ENCODE measurements around the gene PRDX4.
"Not testable (repeated sequence)": the region's sequence is repeated elsewhere in the genome, so short reads cannot be mapped to it uniquely, and the experiment has no call there.

Gene PRDX4

DNA sequence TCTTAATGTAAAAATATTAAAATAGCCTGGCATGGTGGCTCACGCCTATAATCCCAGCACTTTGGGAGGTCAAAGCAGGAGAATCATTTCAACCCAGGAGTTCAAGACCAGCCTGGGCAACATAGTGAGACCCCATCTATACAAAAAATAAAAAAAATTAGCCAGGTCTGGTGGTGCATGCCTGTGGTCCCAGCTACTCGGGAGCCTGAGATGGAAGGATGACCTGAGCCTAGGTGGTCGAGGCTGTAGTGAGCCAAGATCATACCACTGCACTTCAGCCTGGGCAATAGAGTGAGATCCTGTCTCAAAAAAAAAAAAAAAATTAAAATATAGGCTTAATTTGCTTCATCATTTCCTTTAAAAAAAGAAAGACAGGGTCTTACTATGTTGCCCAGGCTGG, 9.2 kb downstream of the PRDX4 start:
- not testable (repeated sequence) for DNase-seq

DNA sequence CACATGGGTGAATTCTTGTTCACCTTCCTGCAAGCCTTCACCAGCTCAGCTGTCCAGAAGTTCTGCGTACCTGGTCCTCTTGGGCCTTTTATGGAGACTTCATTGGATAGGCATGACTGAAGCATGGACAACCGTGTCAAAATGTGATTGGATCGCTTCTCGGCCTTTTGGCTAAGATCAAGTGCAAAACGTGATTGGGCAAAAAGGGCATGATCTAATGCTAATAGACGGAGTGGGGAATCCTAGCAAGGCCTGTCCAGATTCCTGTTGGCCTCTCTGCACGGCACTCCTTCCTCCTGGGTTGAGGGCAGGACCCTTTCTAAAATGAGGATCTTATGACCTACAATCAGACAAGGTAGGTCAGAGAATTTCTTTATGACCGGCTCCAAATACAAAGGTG, 24.9 kb downstream of the PRDX4 start:
- no peak for DNase-seq

DNA sequence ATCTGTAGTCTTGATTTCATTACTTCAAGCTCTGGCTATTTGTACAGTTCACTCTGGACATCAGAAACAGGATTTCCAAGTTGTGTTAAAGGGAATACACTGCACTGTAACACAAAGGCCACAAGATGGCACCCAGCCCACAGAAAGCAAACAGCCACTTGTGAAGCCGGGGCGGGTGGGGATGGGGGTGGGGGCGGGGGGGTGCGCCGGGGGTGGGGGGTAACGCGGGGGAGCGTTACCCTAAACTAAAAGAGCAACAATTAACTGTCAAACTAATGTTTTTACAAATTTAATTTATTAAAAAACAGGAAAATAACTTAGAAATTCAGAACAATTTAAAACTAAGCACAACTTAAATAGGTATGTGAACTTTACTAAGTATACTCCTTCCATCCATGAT, 27.3 kb downstream of the PRDX4 start:
- DNase-seq, result no peak

DNA sequence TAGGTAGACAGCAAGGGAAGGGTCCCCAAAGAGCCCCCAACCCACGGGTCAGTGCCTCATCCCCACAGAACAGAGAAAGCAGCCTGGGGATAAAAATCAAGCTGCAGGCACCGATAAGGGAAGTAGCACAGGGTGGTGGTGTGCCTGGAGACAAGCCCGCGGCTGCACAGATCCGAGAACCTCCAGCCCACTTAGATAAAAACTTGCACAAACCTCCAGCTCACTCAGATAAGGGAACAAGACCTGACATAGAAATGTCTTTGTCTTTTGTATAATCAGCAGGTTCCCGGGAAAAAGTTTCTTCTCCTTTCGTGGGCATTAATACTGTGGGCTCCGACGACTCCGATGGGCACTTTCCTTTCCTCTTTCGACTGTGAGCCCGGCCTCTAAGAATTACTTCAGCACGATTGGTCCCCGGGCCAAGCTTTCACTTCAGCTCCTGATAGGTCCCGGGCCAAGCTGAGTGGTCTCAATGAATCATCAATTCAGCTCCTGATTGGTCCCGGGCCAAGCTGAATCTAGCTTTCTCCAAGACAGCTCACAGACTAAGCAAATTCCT, 32.4 kb downstream of the PRDX4 start:
- no peak for DNase-seq

DNA sequence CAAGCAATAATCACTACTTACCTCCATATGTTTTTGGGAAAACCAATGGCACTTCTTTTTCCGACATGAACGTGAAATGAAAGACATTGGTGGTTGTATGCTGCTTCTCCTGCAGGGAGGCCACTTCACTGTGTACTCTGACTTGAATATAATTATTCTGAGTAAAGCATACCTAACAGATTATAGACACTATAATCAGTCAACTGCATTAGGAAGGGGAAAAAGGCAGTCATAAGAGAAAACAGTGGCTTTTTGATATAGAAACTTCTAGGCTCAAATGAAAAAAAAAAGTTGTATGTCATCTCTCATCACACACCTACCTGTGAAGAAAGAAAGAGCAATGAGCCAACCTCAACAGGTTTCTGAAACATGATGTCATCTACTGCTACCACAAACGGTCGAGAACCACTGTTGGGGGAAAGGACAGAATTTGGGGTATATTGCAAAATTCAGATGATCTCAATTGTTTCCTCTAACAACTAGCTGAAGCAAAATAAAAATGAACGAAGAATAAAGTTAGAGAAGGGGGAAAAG, 37.4 kb downstream of the PRDX4 start:
- no peak for DNase-seq

DNA sequence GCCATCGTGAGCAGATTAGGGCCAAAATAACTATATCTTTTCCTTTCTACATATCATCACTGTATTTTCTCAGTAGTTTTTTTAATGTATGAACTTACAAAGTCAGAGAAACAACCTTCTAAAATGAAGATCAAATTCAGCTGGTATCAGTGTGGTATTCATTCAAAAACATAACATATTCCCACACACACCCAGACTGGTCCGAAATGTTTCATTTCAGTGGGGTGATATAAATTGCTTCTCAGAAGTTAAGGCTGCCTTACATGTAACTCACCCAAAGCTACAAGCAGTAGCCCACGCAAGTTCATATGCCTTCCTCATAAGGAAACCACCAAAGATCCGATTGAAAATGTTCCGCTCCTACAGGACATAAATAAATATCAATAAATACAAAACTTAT, 37.9 kb downstream of the PRDX4 start:
- no peak for DNase-seq

DNA sequence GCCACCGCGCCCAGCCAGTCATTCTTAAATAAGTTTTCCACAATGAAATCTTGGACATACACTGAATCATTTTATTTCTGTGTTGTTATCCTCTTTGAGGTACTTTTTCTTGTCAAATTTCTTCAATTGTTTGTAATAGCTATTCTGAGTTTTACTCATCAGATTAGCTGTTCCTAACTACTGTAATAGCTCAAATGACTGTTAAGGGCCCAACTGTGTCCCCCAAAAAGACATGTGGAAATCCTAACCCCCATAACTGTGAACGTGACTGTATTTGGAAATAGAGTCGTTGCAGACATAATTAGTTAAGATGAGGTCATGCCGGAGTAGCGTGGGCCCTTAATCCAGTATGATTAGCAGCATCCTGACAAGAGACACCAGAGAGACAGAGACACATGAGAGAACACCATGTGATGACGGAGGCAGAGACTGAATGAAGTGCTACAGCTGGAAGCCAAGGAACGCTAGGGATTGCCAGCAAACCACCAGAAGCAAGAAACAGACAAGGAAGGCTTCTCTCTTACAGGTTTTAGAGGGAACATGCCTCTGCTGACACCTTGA, 52.9 kb downstream of the PRDX4 start:
- DNase-seq, result no peak

DNA sequence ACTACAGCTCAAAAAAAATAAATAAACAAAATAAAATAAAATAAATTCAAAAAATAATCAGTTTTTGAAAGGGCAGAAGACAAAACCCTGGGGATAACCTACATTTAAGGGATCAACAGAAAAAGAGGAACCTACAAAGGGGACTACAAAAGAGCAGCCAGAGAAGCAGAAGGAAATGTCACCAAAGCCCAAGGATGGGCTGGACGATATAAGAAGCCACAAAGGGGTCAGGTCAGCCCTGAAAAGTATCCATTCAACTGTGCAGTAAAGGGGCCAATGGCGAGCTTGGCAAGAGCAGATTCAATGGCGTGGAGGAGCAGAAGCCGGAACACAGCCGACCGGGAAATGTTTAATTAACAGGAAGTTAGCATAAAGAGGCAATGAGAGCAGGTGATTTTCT, 58.9 kb downstream of the PRDX4 start:
- no peak for DNase-seq

DNA sequence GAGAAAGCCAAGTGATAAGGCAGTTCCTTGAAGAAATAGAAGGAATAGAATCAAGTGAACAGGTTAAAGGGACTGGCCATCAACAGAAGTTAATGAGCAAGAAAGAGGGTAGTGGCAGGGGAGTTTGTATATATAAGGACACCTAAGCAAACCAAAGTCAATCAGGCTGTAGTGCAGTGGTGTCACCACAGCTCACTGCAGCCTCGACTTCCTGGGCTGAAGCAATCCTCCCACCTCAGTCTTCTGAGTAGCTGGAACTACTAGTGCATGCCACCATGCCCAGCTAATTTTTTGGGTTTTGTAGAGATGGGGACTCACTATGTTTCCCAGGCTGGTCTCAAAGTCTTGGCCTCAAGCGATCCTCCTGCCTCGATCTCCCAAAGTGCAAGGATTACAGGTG, 59.9 kb downstream of the PRDX4 start:
- DNase-seq, result no peak

DNA sequence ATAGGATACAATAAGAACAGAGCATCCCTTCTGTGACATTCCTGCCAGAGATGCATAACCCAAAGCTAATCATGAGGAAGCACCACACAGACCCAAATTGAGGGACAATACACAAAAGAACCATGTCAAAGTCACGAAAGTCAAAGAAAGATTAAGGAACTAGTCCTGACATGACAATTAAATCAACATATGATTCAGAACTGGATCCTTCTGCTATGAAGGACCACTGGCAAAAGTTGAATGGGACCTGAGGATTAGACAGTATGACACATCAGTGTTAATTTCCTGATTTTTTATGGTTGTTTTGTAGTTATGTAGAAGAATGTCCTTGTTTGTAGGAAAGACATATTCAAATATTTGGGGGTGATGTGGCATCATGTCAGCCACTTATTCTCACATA, 61.9 kb downstream of the PRDX4 start:
- DNase-seq, result no peak

DNA sequence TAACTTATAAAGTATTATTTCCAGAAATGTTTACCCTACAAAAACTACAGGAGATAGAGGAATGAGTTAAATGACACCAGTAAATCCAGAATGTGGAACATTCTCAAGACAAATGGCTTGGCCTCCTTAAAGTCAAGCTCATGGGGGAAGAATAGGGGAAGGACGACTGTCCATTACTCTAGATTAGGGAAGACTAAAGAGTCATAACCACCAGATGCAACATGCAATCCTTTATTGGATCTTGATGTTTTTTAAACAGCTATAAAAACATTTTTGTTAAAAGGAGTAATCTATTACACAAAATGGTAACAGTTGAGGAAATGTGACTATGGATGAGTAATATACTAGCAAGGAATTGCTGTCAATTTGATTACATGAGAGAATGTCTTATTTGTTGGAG, 64.7 kb downstream of the PRDX4 start:
- no peak for DNase-seq

DNA sequence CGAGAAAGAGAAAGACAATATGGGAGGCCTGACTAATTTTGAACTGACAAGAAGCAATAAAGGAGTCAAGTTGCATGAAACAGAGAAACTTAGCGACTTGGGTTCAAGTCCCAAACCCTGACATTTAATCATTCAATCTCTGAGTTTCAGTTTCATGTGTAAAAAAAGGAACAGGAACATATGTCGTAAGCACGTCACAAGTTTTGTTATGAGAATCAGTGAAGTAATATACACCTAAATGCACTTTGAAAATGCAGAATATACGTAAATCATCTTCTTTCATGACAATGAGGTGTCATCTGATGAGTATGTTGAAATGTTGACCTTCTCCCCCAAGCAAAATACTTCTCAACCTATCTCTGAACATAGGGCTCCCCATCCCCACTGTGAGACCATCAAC, 65.4 kb downstream of the PRDX4 start:
- no peak for DNase-seq
